Neural cell (in vitro differentiated cells): ENCODE measurements around the gene FAM131B.

Experiments used
- EZH2 ChIP-seq: fragments of 200-600, 300-800 bp; shearing (Covaris generic), sonication (generic); IDR thresholded peaks from 2 replicates; pipeline ENCODE4 v1.6.1; 2014; ENCODE audit warnings: antibody characterized with exemption, low read length, borderline replicate concordance, mild to moderate bottlenecking; ENCODE audit not compliant: insufficient read depth, poor library complexity, severe bottlenecking
- MXI1 ChIP-seq: fragments of 450-650 bp; conservative IDR thresholded peaks from 2 replicates; pipeline ENCODE4 v1.6.1; 2014; ENCODE audit warnings: antibody characterized with exemption, mild to moderate bottlenecking; ENCODE audit not compliant: poor library complexity, severe bottlenecking
- POLR2AphosphoS5 ChIP-seq: IDR thresholded peaks from 2 replicates; pipeline ENCODE4 v1.6.1; 2012
- RAD21 ChIP-seq: fragments of 450-650 bp; conservative IDR thresholded peaks from 2 replicates; pipeline ENCODE4 v1.6.1; 2014; ENCODE audit warnings: antibody characterized with exemption, mild to moderate bottlenecking, moderate library complexity
- TAF1 ChIP-seq: IDR thresholded peaks from 2 replicates; pipeline ENCODE4 v1.6.1; 2012; ENCODE audit warnings: low read depth
- TF ChIP-seq, protein P1 (sequence below): fragments of 450-650 bp; IDR thresholded peaks from 2 replicates; pipeline ENCODE4 v1.5.1; 2014; ENCODE audit warnings: antibody characterized with exemption, mild to moderate bottlenecking, moderate library complexity; ENCODE audit not compliant: poor library complexity, severe bottlenecking
- TF ChIP-seq, protein P2 (sequence below): IDR thresholded peaks from 2 replicates; pipeline ENCODE4 v1.6.1; 2012; ENCODE audit warnings: borderline replicate concordance

DNA sequence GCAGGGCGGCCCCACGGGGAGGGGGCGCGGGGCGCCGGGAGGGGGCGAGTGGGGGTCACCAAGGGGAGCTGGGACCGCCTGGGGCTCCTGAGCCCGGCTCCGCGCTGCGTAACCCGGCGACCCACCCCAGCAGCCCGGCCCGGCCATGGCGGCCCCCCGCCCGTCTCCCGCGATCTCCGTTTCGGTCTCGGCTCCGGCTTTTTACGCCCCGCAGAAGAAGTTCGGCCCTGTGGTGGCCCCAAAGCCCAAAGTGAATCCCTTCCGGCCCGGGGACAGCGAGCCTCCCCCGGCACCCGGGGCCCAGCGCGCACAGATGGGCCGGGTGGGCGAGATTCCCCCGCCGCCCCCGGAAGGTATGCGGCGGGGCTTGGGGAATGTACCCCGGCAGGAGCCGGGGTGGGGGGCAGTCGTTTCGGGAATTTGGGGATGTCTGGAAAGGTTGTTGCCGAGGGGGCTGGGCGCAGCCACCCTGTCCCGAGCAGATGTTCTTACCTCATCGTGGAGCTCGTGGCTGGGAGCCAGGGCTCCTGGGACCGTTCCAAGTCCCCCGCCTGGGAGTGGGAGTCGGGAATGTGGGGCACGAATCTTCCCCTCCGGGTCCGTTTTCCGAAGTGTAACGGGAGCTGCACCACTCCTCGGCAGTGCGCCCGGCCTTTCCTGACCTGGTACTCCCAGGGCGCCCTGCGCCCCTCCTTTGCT is 19.1 kb upstream of the FAM131B start:
- TF ChIP-seq EZH2 (no peak), RAD21 (no peak), MXI1 (no peak), TAF1 (no peak), POLR2AphosphoS5 (no peak)
- TF ChIP-seq, protein P1, sequence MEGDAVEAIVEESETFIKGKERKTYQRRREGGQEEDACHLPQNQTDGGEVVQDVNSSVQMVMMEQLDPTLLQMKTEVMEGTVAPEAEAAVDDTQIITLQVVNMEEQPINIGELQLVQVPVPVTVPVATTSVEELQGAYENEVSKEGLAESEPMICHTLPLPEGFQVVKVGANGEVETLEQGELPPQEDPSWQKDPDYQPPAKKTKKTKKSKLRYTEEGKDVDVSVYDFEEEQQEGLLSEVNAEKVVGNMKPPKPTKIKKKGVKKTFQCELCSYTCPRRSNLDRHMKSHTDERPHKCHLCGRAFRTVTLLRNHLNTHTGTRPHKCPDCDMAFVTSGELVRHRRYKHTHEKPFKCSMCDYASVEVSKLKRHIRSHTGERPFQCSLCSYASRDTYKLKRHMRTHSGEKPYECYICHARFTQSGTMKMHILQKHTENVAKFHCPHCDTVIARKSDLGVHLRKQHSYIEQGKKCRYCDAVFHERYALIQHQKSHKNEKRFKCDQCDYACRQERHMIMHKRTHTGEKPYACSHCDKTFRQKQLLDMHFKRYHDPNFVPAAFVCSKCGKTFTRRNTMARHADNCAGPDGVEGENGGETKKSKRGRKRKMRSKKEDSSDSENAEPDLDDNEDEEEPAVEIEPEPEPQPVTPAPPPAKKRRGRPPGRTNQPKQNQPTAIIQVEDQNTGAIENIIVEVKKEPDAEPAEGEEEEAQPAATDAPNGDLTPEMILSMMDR, result no peak
- TF ChIP-seq, protein P2, sequence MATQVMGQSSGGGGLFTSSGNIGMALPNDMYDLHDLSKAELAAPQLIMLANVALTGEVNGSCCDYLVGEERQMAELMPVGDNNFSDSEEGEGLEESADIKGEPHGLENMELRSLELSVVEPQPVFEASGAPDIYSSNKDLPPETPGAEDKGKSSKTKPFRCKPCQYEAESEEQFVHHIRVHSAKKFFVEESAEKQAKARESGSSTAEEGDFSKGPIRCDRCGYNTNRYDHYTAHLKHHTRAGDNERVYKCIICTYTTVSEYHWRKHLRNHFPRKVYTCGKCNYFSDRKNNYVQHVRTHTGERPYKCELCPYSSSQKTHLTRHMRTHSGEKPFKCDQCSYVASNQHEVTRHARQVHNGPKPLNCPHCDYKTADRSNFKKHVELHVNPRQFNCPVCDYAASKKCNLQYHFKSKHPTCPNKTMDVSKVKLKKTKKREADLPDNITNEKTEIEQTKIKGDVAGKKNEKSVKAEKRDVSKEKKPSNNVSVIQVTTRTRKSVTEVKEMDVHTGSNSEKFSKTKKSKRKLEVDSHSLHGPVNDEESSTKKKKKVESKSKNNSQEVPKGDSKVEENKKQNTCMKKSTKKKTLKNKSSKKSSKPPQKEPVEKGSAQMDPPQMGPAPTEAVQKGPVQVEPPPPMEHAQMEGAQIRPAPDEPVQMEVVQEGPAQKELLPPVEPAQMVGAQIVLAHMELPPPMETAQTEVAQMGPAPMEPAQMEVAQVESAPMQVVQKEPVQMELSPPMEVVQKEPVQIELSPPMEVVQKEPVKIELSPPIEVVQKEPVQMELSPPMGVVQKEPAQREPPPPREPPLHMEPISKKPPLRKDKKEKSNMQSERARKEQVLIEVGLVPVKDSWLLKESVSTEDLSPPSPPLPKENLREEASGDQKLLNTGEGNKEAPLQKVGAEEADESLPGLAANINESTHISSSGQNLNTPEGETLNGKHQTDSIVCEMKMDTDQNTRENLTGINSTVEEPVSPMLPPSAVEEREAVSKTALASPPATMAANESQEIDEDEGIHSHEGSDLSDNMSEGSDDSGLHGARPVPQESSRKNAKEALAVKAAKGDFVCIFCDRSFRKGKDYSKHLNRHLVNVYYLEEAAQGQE, result no peak
